Testis (tissue), 2 donors: ENCODE measurements around the gene DCUN1D4.

ENCODE experiments used
- CTCF ChIP-seq, 3 experiments: fragments of 450-650 bp in 2 of 3; fragments of 200-600 bp in 1 of 3; sonication (generic) in 1 of 3; IDR thresholded peaks; one replicate each; pipeline ENCODE4 v1.5.1; 2016 to 2019; ENCODE audit warnings: antibody characterized with exemption in 3 of 3, mild to moderate bottlenecking in 2 of 3, moderate library complexity in 1 of 3
- POLR2A ChIP-seq: fragments of 450-650 bp; IDR thresholded peaks from one replicate; pipeline ENCODE4 v1.6.1; 2017; ENCODE audit warnings: antibody characterized with exemption, mild to moderate bottlenecking, moderate library complexity

GRCh38 chr4:51942833-51943215 is 99.9 kb downstream of the DCUN1D4 start:
- TF ChIP-seq CTCF (IDR thresholded peaks at IDR 0.05), result no peak
- TF ChIP-seq POLR2A, result no peak
